ENCODE measurements around the gene MBNL1.

The MBNL1 gene

DNA sequence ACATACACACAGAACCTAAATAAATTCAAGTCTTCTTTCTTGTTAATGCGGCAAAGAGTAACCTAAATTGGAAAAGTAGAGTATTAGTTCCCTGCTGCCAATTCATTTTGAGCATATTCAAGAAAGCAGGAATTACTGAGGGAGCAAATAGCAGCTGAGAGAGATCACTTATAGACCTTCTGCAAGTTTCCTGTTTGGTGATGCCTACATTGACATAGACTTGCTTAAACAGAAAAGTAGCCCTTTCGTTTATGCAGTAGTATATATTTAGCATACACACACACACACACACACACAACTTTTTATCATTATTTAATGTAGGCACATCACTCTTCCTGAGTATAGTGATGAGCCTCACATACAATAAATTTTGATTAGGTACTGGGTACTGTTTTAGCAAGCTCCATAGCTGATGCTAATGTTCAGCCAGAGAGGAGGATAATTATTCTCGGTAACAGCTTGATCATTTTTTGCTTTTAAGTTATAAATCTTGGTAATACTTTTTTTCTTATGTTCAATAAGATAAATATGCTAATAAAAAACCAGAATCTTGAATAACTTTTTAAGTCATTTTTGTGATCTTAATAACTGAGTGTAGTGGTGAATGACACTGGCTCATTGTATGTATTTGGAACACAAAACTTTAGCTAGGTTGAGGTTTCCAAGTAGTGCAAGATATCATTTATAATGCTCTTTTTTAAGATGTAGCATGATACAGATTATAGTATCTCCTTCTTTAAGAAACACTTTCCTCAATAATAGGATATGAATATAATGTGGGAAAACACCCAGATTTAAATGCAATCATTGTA is 174.7 kb downstream of the MBNL1 start:
- no peak for DNase-seq
- TF ChIP-seq GATA1 (IDR thresholded peaks at IDR 0.05; ENCODE audit: low read depth, low read length), result no peak
- no peak for TF ChIP-seq POLR2A (IDR thresholded peaks at IDR 0.05; ENCODE audit: low read length)

DNA sequence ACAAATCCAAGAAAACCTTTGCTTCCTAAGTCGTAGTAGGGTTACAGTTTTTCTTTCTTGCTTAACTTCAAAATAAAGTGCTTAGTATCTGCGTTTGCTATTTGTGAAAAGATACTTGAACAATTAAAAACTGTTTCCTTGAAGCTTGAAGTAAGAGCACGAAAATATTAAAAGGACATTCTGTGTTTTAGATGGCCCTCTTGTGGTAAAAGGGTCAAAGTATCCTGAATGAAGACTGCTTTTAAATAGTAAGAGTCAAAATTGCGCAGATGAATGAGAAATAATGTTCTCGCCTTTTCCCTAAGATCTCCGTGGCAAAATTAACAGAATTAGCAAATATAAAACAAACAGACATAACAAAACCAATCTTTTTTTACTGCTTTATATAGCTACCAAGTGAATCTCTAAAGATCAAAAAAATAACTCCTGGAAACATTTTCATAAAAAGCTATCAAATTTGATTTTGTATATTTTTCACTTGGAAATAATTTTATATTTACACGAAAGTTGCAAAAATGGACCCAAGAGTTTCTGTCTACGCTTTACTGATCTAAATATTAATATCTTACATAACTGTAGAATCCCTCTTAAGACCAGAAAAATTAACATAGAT is 175.4 kb downstream of the MBNL1 start:
- DNase-seq, result peak; percentile 55 to 72
- TF ChIP-seq GATA1 (IDR thresholded peaks at IDR 0.05; ENCODE audit: low read depth, low read length), result no peak
- TF ChIP-seq POLR2A (IDR thresholded peaks at IDR 0.05; ENCODE audit: low read length), result no peak

DNA sequence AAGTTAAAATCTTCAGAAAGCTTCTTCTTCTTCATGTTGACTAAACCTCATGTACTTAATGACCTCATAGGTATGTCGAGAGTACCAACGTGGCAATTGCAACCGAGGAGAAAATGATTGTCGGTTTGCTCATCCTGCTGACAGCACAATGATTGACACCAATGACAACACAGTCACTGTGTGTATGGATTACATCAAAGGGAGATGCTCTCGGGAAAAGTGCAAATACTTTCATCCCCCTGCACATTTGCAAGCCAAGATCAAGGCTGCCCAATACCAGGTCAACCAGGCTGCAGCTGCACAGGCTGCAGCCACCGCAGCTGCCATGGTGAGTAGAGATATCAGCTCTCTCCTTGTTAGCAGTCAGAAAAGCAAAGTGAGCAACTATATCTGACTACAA is 176.5 kb downstream of the MBNL1 start:
- no peak for TF ChIP-seq GATA1 (IDR thresholded peaks at IDR 0.05; ENCODE audit: low read depth, low read length)
- no peak for TF ChIP-seq POLR2A (IDR thresholded peaks at IDR 0.05; ENCODE audit: low read length)
- DNase-seq, result no peak

DNA sequence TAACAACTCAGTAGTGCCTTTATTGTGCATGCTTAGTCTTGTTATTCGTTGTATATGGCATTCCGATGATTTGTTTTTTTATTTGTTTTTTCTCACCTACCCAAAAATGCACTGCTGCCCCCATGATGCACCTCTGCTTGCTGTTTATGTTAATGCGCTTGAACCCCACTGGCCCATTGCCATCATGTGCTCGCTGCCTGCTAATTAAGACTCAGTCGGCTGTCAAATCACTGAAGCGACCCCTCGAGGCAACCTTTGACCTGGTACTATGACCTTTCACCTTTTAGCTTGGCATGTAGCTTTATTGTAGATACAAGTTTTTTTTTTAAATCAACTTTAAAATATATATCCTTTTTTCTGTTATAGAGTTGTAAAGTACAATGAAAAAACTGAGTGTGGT is 177.8 kb downstream of the MBNL1 start:
- TF ChIP-seq POLR2A (IDR thresholded peaks at IDR 0.05; ENCODE audit: low read length) (no peak), GATA1 (IDR thresholded peaks at IDR 0.05; ENCODE audit: low read depth, low read length) (no peak)
- peak in 1 of 2 experiments; percentile 21 for DNase-seq

DNA sequence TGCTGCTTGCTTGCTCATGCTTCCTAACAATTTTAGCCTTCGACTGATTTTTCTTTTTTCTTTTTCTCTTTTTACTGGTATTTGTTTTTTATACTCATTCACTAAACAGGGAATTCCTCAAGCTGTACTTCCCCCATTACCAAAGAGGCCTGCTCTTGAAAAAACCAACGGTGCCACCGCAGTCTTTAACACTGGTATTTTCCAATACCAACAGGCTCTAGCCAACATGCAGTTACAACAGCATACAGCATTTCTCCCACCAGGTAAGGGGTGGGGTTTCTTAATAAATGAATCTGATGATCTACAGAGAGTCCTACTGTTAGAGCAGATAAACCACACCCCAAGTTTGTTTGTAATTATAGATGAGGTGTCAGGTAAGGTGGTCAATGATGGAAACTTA is 178.8 kb downstream of the MBNL1 start:
- TF ChIP-seq POLR2A (IDR thresholded peaks at IDR 0.05; ENCODE audit: low read length) (no peak), GATA1 (IDR thresholded peaks at IDR 0.05; ENCODE audit: low read depth, low read length) (no peak)
- no peak for DNase-seq

GRCh38 chr3:152448091-152448490 is 179.4 kb downstream of the MBNL1 start:
- DNase-seq, result no peak
- TF ChIP-seq GATA1 (IDR thresholded peaks at IDR 0.05; ENCODE audit: low read depth, low read length) (no peak), POLR2A (IDR thresholded peaks at IDR 0.05; ENCODE audit: low read length) (no peak)

DNA sequence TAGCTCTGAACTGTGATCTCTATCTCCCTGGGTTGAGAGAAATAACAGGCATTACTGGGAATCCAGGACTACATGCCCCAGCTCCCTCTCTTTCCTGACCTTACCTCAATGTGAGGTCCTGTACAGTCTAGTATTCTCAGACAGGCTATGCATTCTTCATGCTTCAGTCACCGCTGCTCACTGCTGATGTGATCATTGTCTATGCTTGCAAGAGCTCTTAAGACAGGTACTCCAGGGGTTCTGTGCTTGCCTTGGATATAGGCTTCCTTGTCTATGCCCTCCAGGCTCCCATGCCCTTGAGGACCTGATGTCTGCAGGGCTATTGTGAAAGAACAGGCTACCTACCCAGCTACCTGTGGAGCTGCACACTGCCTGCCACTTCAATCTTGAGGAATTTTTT is 183.6 kb downstream of the MBNL1 start:
- TF ChIP-seq POLR2A (IDR thresholded peaks at IDR 0.05; ENCODE audit: low read length) (no peak), GATA1 (IDR thresholded peaks at IDR 0.05; ENCODE audit: low read depth, low read length) (no peak)
- no peak for DNase-seq

DNA sequence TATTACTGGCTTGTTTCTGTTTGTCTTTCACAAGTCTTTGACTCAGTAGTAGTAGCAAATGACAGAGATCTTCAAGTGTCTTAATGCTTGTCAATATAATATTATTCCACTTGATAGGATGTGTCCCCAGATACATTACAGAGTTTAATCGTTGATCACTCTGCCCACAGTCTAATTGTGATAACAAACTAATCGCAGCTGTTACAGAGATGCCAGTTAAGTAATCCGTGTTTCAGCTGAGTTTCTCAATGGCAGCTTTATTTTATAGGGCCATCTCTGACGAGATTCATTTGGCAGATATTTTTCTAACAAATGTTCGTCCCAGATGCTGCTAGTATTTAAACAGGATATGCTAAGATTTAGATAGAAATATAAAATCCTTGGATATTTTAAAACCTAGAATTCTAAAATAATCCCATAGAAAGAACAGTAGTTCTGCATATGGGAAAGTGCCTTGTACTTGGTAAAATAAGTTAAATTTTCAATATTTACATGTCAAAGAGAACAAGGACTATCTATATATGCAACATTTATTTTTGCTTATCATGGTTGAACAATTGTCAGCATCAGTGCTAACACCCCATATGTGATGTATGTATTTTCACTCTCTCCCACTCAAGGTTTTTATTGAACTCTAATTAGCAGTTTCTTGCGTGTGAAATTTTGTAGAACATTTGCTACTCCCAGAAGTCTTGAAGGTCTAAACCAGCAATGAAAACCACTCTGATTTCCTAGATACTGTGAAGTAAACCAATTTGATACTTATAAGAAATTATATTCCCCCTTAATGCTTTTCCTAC is 185.5 kb downstream of the MBNL1 start:
- no peak for TF ChIP-seq GATA1 (IDR thresholded peaks at IDR 0.05; ENCODE audit: low read depth, low read length)
- no peak for TF ChIP-seq POLR2A (IDR thresholded peaks at IDR 0.05; ENCODE audit: low read length)

GRCh38 chr3:152455989-152456388 is 187.3 kb downstream of the MBNL1 start:
- DNase-seq, result no peak
- TF ChIP-seq POLR2A (IDR thresholded peaks at IDR 0.05; ENCODE audit: low read length), result no peak
- no peak for TF ChIP-seq GATA1 (IDR thresholded peaks at IDR 0.05; ENCODE audit: low read depth, low read length)

More for the DNA sequence above, 185.5 kb downstream of the MBNL1 start:
- DNase-seq, result no peak

DNA sequence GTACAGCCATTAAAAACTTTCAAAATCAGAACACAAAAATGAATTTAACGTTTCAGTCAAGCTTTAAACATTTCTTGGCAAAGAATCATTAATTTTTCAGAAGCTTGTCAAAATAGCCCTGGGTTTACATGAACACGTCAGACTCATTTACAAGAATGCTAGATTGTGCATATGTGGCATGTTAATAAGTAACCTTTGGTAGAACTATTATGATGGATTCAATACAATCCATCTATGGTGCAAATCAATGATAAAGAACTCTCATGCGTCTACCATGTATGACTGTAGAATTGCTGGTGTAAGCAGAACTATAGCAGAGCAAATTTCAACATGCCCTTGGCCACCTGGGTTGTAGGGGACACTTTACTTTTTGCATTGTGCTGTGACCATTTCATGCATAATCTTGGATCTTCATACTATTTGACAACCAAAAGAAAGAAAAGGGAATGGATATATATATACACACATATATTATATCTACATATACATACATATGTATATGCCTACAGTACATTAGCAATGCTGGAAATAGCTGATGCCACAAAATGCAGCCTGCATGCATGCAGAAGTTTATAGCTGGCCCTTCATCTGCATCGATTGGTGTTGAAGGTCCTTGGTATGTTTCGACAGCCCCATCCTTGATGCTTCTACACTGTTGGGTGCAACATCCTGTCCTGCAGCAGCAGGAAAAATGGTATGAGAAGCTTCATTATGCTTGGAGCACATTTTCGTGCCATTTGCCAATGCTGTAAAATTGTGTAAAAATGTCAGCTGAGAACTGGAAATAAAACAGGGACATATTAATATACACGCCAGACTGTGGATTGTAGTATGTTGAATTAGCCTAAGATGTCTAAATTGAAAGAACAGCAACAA is 189.0 kb downstream of the MBNL1 start:
- TF ChIP-seq GATA1 (IDR thresholded peaks at IDR 0.05; ENCODE audit: low read depth, low read length), result no peak
- no peak for TF ChIP-seq POLR2A (IDR thresholded peaks at IDR 0.05; ENCODE audit: low read length)

GRCh38 chr3:152458376-152459117 is 189.8 kb downstream of the MBNL1 start:
- peak; percentile 55 to 57 for DNase-seq
- TF ChIP-seq POLR2A (IDR thresholded peaks at IDR 0.05; ENCODE audit: low read length), result no peak
- TF ChIP-seq GATA1 (IDR thresholded peaks at IDR 0.05; ENCODE audit: low read depth, low read length), result no peak

More for the DNA sequence above, 189.0 kb downstream of the MBNL1 start:
- no peak for DNase-seq

DNA sequence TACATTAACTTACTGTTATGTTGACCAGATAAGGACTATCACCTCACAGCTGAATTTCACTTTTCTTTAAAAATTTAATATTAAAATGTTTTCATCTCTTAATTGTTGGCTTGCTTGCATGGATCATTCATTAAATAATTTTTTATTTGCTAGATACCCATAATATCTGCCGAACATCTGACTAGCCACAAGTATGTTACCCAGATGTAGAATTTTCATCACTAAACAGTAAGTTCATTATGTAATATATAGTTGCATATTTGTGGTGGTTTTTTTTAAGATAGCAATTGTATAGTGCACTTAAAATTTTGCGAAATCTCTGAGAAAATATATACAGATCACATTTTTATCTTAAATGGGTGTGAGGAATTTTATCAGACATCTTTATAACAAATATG is 190.4 kb downstream of the MBNL1 start:
- DNase-seq, result no peak
- TF ChIP-seq POLR2A (IDR thresholded peaks at IDR 0.05; ENCODE audit: low read length) (no peak), GATA1 (IDR thresholded peaks at IDR 0.05; ENCODE audit: low read depth, low read length) (no peak)

GRCh38 chr3:152459572-152459971 is 190.8 kb downstream of the MBNL1 start:
- no peak for DNase-seq
- TF ChIP-seq POLR2A (IDR thresholded peaks at IDR 0.05; ENCODE audit: low read length), result no peak
- no peak for TF ChIP-seq GATA1 (IDR thresholded peaks at IDR 0.05; ENCODE audit: low read depth, low read length)

Data from erythroblast (primary cell).